ENCODE measurements around the gene SREBF1.

SREBF1 gene

DNA sequence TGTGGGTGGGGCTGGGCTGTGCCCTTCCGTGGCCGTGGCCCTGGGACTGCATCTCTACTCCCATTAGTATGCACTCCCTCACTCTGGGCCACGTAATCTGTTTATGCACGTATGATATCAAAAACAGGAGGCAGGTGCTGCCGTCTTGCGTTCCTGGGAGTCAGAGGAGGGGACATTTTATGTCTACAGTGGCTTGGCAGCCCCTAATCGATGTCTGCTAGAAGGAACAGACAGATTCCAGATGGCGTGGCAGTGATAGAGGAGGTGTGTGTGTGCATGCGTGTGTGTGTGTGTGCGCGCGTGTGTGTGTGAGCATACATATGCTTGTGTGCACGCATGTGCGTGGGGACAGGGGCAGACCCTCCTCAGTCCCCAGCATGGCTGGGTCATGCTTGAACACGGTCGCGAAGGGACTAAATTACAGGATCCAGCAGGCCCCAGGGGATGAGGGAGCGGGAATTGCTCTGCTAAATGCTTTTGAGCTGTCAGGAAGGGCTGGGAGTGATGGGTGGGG, 44.7 kb downstream of the SREBF1 start:
- no peak for DNase-seq

DNA sequence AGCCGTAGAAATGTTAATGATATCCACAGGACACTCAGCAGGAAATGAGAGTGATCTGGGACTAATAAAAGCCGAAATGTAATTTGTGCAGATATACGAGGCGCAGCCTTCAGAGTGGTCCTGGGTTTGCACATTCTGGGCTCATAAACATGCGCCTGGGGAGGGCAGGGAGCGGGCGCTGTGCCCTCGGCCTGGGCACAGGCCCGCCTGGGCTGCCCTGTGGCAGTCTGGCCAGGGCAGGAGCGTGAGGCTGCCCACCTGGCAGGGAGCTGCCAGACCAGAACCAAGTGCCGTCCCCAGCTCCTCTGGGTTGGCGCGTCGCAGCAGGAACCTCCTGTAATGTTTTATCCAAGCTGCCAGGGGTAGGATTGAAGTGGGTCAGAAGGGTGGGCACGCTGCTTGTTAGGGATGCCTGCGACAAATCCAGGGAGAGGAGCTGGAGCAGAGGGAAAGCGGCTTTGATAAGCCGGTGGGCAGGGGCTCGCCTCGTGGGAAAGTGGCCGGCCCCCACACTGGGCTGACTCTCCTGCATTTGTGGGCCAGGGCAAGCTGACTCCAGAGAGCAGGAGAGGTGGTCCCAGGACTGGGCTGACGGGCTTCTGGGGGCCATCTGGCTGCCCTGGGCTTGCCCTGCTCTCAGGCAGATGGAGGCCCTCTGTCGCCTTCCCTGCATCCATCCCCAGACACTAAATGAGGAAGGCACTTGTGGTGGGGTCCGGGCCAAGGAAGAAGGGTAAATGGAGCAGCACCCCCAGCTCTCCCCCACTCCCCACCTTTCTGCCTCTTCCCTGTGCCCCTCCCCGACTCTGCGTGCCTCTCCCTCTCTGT, 45.9 kb downstream of the SREBF1 start:
- DNase-seq = no peak

DNA sequence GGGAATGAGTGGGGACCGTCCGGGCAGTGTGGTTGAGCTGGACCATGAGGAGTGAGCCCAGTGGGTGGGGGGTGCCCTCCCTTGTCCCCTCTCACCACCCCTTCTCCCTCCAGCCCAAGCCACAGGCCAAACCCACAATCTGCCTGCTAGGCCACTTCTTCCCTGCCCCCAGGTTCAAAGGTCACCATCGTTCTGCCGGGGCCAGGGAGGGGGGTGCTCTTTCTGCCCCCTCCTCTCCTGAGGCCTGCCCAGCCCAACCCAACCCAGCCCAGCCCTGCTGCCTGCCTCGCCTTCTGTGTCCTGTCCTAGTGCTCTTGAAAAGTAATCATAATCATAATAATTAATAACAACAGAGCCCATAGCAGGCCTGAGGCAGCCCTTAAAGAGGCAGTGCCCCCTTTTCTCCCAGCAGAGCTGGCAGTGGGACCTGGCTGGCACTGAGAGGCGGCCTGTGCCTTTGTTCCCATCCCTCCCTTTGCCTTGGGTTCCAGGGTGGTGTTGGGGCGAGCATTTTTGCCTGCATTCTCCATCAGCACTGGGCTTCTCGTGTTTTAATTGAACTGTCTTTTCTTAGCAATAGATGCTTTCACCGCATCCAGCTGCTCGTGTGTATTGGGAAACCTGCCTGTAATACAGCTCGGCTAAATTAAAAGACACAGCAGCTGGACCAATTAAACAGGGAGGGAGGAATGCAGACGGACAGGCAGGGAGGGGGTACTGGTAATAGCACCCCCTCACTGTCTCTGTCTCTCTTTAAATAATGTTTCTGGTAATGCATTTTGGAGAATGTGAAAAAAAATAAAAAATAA, 46.8 kb downstream of the SREBF1 start:
- no peak for DNase-seq

DNA sequence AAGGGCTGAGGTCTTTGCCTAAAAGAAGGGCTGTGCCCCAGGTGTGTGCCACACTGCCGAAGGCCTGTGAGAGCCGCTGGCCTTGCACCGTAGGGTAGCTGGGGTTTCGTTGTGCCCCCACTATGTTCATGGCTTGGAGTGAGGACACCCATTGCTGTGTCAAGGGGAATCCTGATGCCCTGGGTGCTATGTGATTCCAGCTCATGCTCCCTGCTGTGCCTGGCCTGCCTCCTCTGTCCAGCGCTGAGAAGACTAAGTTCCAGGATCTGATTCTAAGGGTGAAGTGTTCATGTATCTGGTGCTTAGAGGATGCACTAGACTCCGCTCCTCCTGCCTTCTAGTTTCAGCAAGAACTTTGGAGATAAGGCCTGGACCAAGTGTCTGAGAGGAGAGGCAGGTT, 47.4 kb downstream of the SREBF1 start:
- DNase-seq = no peak

DNA sequence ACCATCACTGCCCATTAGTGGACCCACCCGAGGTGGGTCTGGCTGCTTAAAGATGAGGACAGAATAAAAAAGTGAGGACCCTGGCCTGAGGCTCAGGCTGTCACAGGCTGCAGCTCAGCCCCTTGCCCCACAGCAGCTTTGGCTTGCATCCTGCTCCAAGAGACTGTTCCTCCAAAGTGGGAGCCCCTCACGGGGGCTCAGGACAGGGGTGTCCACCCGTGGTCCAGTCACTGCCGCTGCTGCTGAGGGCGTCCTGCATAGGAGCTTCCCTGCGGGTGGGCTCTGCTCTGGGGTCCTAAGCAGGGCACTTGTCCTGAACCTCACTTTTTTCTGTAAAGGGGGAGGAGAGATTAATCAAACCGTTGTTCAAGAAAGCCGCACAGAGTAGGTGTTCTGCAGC, 47.8 kb downstream of the SREBF1 start:
- DNase-seq = no peak

DNA sequence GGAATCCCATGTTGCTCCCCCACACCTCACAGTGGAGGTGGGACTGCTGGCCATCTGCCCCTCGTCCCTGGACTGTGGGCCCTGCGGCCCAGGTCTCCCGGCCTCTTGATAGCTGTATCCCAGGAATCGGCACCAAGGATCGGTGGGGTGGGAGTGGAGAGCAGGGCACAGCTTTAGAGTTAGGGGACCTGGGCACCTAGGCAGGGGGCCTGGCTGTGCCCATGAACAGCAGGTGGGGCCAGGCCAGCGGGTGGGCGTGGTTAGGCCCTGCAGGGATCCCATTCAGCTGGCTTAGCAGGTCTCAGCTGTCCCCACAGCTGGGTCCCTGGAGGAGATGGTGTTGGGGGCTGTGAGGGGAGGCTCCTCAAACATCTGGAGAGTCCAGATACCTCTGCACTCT, 49.2 kb downstream of the SREBF1 start:
- no peak for DNase-seq

DNA sequence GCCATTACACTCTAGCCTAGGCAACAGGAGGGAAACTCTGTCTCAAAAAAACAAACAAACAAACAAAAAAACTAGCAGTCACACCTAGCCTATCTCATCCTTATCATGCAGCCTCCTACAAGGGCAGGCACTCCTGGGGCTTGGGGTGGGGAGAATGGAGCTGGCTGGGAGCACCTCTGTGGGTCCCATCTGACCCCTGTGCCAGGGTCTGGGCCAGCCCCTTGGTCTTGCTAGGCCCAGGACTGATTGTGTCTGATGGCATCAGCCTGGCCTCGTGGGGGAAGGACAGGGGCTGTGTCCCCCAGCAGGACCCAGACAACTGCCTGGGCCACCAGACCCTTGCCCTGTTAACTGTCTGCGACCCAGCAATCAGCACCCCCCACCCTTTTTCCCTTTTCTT, 49.8 kb downstream of the SREBF1 start:
- DNase-seq = no peak

DNA sequence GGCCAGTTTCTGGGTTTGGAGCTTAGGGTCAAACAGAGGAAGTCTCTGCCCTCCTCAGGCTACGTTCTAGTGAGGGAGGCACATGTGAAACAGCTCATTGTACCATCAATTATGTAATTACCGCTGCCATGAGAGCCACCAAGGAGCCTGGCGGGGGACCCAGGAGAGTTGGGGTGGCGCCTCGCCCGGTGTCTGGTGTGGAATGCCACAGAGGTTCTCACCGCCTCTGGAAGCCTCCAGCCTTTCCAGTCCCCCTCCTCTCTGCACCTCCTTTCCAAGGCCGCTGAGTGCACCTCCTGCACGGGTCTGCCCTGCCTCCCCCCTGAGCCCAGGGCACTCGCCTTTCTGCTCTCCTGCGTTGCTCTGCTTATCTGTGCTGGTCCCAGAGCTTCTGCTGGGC, 51.4 kb downstream of the SREBF1 start:
- DNase-seq = no peak

DNA sequence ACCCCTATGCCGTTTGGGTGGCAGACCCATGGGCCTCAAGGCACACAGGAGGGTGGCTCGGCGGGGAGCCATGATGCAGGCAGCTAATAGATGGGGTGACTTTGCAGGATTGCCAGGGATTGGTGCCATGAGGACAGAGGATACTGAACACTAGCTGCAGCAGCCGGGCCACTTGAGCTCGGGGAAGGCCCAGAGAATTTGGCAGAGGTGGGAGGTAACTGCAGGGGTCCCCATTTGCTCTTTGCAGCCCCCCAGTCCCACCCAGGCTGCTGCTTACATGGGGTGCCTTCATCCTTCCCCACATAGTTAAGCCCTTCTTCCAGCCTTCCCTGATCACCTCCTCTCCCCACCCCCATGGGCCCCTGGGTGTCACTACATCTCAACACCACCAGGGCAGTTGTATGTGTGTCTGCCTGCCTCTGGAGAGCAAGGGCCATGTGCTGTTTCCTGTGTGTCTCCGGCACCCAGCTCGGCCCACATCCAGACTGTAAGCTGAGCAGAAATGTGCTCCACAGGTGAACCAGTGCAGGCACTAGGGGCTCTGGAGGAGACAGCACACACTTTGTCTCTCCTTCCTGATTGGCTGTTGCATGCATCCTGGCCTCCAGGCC, 52.0 kb downstream of the SREBF1 start:
- no peak for DNase-seq

DNA sequence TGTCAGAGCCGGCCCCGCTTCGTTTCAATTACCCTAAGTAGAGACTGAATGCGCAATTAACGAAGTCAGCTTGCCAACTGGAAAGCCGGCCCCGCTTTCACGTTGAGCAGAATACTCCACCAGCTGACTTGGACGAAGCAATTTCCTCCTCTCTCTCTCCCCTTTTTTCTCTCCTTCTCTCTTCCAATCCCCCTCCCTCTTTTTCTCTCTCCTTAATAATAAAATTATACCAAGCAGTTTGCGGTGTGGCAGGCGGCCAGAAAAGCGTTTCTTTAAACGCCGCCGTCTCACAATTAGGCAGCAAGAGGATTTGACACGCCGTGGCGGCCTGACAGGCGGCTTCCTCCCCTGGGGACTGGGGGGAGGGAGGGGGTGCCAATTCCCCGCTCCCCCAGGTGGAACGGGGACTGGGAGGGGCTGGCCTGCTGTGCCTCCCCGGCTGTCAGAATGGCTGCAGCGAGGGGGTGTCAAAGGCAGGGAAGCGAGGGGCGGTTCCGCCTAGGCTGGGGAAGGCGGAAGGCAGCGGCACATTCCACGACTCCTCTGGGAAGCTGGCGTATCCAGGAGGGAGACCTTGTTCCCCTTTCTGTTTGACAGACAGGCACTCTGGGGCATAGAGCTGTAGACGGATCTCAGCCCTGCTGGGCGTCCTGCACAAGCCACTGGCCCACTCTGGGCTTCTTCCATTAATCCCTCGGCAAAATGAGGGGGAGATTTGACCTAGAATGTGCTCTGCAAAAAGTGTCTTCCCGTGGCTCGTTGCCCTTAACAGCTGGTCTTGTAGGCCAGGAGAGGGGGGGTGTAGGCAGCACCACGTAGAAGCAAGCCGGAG, 52.7 kb downstream of the SREBF1 start:
- DNase-seq = no peak

DNA sequence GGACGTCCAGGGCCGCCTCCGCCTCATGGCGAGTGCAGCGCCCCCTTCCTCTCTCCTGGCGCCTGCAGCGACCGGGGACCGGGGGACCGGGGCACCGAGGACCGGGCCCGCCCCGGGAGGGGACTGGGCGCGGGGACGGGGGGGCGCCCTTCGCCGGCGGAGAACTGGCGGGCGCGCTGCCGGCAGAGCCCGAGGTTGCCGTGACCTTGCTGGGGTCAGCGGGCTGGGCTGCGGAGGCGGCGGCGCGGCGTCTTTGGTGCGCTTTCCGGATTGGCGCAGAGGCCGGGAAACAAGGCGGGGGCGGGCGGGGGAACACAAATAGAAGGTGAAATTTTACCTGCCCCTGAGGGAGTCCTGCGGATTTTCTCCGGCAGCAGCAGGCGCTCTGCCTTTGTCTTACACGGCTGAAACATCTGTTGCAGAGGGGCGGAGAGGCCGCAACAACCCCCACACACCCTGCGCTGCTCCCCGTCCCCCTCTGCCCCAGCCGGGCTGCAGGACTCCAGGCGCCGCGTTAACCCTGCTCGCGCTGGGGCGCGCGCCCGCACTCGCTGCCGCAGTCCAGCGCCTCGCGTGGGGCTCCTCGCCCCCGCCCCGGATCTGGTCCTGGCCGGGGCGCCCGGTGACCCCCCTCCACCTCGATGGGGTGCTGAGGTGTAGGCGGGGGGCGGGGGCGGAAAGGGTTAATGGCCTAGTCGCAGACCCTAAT, 53.5 kb downstream of the SREBF1 start:
- DNase-seq = no peak

DNA sequence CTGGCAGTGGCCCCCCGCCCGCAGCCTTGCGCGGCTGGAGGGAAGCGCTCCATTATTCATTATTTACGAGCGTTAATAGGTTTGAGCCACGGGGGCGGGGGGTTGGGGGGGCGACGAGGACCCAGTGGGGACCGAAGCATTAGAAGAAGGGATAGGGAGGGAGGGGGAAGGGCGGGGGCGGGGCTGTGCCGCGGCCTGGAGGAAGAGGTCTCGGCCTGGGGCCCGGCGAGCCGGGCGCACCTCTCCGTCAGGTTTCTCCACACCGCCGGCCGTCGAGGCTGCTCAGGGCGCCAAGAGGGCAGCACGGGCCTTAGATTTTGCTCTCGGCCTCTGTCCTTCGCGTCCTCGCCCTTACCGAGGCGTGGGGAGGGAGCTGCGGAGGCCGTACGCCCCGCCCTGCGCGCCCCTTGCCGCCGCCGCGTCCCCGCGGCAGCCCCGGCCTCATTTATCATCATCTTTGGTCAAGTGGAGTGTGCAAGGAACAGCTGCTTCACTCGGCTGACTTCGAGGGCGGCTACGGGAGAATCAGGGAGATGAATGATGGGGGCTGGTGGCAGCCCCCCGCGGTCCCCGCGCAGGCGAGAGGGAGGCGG, 54.2 kb downstream of the SREBF1 start:
- DNase-seq = no peak

DNA sequence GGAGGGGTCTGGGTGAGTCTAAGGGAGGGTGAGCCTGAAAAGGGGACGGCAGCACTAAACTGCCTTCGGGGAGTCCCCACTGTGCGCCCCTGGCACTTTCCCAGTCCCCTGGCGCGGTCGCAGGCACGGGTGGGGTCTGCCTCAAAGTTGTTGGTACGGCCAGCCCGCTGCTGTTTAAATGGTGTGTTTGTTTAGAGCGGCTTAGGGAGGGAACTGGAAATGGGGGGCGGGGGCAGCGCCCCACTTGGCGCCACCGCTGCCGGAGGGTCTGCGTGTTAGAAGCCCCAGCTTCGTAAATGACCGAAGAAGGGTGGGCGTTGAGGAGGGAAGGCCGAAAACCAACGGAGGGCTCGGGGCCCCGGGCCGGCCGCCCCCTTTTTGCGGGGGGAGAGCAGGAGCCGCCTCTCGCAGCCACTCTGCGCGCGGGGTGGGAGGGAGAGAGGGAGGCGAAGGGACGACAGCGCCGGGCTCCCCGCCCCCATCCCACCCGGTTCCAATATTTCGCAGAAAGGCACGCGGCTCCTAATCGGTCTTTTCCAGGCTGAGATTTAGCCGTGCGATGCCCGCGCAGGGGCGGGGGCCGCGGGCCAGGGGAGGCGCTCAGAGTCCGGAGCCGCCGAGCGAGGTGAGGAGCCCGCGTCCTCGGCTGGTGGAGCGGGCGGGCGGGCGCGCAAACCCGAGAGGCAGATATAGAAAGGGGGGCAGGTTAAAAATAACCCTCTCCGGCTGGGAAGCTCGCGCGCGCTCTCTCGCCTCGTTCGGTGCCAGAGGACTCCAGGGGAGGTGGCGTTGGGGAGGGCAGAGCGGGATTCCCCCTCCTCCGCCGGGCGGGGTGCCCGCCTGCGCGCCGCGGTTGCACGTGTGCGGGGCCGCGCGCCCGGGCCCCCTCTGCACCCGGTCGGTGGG, 54.9 kb downstream of the SREBF1 start:
- no peak for DNase-seq

DNA sequence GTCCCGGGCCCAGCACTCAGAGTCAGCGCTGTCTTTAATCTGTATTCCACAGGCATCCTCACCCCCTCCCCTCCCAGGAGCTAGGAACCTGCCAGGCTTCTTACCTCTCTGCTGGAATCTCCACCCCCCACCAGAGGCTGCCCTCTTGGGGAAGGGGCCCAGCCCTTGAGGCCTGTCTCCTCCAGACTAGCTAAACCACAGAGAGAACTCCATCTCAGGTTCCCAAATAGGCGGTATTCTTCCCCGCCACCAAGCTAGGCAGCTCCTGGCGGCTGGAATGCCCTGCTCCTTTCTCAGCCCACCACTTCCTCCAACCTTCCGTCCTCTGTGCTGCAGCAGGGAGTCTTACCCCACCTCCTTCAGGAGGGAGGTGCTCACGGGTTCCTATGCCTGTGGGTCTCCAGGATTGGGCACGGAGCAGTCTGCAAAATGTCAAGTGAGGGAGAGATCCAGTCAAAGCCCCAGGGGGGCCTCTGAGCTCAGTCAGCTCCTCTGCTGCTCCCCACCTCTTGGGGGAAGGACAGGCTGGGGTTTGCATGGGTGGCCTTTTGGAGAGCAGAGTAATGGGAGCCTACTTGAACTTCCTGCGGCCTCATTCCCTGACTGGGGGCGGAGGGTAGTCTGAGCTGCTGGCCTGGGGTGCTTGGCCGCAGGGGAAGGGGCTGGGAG, 55.7 kb downstream of the SREBF1 start:
- DNase-seq = no peak

DNA sequence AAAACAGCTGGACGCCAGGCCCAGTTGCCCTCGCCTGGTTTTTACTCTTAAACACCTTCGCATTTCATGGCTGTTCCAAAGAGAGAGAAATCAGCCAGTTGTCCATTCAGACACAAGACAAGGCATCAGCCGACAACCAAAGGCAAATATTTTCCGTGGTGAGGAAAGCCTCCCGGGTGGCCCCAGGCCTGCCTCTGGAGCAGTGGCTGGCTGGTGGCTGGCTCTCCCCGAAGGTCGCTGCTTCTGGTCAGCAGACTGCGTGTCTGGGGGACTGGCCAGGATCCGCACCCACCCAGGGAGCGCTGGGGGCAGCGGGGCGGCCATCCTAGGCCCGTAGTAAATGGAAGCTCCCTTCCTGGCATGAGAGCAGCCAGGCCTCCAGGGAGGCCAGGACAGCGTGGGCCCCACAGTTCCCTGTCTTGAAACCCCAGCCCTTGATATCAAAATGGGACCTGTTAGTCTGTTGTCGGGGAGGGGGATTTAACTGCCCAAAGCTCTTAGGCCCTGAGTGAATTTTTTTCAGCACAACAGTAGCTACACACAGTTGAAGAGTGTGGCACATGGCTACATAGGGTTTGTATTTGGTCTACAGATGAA, 57.7 kb downstream of the SREBF1 start:
- no peak for DNase-seq

DNA sequence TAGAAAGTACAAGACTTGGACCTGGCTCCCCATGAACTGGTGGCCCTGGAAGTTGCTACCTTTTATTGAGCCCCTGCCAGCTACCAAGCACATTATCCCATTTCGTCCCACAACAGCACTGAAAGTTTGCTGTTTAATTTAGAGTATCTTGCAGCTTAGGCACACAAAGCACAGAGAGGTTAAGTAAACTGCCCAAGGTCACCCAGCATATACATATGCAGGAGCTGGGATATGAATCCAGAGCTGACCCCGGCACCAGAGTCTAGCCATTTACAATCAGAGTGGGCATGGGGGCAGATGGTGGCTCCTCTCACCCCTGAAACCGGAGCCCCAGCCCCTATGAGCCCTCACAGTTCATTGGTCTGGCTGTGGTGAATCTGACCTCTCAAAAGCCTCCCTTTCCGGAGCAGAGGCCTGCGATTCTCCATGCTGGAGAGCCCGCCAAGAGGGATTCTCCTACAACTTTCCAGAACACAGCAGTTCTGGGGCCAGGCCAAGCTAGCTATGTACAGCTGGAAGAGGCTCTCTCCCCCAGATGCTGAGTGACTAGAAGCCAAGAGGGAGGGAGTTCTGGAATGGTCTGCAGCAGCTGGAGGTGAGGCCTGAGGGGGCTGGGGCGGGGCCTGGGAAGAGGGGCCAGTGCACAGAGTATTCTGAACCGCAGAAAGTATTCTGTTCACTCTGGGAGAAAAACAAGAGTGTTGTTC, 58.3 kb downstream of the SREBF1 start:
- DNase-seq = no peak

DNA sequence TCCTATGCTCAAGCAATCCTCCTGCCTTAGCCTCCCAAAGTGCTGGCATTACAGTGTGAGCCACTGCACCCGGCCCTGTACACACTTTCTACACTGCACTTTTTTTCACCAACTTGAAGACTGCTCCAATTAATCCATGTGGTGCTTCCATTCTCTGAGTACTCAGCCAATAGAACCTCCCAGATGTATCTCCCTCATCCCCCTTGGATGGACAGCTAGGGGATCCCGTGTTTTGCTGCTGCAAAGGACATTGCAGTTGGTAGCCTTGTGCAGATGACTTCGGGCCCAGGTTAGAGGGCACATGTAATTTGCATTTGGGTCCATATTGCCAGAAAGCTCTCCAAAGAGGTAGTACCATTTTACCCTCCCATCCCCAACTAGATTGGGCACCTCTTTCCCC, 59.9 kb downstream of the SREBF1 start:
- no peak for DNase-seq

DNA sequence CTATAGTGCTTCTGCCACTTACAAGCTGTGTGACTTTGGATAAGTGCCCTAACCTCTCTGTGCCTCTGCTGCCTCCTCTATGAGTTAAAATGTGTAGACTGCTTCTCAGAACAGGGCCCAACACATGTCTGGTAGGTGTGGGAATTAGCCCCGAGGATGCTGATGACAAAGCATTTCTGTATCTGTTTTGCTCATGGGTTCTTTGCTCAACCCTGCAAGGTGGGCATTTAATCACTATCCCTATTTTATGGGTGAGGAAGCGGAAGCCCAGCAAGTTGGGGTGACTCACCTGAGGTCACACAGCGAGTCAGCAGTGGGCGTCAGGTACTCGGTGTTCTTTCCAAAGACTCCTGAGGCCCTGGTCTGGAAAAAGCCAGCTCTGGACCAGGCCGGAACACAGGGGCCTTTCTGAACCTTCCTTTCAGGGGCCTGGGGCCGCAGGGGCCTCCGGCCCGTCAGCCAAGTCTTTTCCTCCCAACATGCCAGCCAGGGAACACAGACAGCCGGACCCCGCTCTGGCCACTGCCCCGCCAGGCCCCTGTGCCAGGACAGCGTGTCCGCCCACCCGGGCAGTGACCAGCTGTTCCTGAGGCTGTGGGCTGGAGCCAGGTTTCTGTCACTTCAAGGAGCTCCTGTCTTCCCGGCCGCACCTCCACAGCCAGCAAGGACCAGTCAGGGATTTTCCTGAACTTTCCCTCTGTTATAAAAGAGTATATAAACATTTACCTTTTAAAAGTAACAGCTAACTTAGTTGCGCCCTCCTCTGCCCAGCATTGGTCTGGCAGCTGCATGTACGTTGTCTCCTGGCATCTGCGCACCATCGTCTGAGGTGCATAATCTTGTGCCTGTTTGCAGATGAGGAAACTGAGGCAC, 62.5 kb downstream of the SREBF1 start:
- no peak for DNase-seq

All from T1000 (cell line).